ENCODE data around the gene REEP1.

Gene REEP1

DNA sequence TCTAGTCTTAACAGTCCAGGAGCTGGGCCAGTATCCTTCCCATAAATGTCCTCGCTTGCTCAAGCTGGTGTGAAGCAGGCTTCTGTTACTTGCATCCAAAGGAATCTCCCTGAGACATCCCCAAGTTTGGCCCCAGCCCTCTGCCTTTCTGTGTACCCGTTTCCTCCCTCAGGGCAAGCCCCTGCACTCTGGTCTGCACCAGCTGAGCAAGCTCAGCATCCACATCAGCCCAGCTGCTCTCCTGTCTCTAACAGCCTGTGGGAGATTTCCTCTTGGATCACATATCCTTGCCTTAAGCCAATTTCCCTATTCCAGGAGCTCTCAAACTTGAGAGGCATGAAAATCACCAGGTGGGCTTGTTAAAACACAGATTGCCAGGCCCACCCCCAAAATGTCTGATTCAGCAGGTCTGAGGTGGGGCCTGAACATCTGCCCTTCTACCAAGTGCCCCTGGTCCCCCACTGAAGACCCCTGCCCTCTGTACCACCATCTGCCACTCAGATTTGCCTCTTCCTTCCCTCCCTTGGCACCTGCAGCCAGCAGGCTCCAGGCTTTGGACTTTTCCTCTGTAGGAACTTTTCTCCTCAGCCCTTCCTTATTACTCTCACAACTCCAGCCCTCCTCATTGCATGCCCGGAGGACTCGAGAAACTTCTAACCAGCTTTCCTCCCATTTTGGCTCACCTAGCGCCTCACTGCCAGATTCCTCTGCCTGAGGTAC is 32.1 kb downstream of the REEP1 start:
- no peak for DNase-seq

DNA sequence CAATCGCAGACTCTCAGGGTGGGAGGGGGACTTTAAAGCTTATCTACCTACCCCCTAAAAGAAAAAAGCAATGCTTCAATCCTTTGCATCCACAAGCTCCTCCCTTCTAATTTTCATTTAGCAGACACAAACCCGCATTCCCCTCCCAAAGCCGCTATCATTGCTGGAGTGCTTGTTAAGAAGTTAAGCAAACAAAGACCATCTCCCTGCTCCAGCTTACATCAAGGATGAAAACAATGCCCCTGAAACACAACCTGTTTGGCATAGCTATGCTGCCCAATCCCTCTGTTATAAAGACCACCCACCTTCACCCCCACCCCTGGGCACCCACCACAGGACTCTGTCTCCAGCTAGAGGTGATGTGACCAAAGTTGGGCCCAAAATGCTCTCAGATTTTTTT is 33.0 kb downstream of the REEP1 start:
- DNase-seq = no peak

- DNase-seq = no peak
Measured at GRCh38 chr2:86302320-86302719, 35.1 kb downstream of the REEP1 start.

DNA sequence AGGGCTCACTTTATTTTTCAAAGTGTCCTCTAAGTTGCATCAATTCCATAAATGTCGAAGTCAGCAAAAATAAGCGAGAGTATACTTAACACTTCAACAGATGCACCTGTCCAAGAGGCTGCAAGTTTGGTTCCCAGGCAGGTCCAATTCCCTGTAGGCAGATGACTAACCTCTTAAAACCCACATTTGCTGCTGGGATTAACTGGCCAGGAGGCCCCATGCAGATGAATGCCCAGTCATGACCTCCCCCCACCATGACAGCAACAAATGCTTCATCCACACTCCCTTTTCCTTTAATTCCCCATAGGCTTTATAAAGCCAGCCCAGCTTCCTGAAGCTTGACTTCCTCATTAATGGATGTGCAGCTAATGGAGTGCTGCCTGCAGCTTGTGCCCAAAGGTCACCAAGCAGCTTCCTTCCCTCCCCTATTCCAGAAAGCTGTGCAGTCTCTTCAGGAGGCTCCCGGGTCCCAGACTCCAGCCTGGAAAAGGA is 35.7 kb downstream of the REEP1 start:
- no peak for DNase-seq

- no peak for DNase-seq
Measured at GRCh38 chr2:86301009-86301408, 36.4 kb downstream of the REEP1 start.

DNA sequence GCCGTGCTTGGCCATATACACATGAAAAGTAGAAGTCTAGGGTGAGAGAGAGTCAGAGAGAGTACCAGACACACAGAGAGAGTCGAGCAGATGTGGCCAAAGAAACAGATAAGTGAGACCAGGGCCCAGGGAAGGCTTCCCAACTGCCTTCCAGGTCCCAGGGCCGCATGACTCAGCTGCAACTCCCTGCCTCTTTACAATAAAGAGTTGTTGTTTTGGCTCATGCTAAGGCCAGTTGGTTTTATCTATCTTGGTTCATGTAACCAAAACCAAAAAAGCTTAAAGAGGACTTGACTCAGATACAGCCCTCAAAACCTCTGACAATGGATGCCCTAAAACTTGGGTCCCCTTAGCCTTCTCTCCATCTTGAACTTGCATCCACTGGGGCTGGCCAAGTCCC is 36.9 kb downstream of the REEP1 start:
- DNase-seq = no peak

DNA sequence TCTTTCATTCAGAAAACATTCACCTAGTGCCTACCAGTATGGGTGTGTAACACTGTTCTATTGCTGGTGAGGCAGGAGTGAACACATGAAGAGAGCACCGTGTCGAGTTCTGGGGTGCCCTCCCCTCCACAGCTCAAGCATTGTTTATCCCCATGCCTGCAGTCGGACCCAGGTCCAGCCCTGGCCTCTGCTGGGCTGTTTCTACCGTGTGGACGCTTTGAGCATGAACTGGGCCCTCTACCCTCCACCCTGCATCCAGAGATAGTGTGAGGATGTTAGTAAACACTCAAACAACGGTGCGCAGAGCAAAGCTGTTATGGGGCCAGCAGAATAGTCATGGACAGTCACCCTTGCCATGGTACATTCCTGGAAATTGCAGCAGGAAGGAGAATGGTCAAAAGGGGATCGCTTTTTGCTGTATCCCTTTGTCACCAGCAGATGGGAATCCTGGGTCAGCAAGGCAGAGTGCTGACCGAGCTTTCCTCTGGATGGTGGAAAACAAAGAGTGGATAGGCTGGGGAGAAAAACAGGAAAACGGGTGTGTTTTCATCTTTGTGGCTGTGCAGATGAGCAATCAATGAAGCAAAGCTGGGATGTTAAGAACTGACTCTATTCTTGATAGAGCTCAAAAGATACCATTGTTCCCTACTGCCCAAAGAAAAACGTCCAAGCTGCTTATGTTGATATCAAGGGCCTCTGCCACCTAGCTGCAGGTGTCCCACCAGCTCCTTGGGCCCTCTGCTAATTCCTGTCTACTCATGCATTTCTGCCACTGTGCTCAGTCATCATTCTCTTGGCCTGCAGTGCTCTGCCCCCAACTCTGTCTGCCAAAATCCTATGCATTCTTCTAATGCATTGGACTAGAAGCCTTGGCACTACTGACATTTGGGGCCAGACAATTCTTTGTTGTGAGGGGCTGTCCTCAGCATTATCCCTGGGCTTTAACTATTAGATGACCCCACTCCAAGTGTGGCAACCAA is 38.7 kb downstream of the REEP1 start:
- DNase-seq = no peak

- DNase-seq = no peak
Measured at GRCh38 chr2:86297382-86298147, 39.9 kb downstream of the REEP1 start.

GRCh38 chr2:86296947-86297346 is 40.5 kb downstream of the REEP1 start:
- DNase-seq = no peak

- no peak for DNase-seq
Measured at GRCh38 chr2:86295066-86295465, 42.4 kb downstream of the REEP1 start.

DNA sequence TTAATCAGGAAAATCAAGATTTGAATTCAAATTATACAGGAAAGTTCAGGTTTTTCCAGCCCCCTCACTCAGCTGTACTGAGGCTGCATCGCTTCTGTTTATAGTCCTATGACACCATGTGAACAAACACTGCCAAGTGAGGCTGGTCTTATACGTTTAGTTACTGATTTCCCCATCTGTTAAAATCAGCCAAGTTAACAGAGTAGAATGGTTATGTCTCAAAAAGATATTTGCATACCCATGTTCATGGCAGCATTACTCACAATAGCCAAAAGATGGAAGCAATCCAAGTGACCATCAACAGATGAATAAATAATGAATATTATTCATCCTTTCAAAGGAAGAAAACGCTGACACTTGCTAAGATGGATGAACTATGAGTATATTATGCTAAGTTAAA is 43.8 kb downstream of the REEP1 start:
- DNase-seq = no peak

DNA sequence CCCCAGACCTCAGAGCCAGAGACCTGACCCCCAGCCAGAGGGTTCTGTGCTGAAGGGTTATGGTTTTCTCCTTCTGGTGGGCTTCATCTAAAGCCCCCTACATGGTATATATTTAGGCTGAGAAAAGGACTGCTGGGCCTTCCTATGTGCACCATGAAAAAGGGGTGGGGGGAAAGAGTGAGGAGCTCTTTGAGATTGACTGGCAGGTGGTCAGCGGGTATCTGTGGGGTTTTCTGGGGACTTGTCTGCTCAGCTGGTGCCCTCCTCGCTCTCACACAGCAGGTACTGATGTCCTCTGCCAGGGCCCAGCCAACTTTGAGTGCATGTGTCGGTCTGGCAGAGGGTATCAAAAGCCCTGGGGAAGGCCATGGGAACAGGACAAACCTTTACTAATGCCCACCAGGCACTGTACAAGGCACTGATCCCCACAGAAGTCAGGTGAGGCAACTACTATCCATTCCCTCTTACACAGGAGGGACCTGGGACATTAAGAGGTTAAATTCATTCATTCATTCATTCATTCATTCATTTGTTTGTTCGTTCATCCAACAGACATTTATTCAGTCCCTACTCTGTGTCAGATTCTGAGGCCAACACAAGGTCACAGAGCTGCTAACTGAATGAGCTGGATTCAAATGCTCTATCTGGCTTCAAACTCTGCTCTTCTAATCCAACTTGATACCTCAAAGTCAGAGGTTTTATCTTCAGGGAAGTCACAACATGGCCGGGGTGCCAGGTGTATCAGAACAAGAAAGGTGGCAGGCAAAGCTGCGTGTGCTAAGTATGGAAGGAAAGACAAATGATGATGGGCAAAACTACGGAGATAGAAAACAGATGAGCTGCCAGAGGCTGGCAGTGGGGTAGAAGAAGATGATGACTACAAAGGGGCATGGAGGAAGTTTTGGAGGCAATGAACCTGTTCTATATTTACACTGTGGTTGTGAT is 44.6 kb downstream of the REEP1 start:
- DNase-seq = no peak

DNA sequence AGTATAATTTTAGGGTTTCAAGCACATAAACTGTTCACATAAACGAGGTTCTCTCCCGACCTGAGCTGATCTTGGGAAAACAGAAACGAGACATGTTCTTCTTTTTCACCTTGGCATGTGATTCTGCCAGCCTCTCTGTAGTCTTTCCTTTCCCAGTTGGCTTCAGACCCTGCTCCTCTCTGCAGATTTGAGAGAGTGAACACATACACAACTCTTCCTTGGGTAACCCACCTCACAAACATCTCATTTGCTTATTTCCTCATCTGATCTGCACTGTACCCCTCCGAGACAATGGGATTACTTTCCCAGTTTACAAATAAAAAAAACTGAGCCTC is 46.1 kb downstream of the REEP1 start:
- no peak for DNase-seq

DNA sequence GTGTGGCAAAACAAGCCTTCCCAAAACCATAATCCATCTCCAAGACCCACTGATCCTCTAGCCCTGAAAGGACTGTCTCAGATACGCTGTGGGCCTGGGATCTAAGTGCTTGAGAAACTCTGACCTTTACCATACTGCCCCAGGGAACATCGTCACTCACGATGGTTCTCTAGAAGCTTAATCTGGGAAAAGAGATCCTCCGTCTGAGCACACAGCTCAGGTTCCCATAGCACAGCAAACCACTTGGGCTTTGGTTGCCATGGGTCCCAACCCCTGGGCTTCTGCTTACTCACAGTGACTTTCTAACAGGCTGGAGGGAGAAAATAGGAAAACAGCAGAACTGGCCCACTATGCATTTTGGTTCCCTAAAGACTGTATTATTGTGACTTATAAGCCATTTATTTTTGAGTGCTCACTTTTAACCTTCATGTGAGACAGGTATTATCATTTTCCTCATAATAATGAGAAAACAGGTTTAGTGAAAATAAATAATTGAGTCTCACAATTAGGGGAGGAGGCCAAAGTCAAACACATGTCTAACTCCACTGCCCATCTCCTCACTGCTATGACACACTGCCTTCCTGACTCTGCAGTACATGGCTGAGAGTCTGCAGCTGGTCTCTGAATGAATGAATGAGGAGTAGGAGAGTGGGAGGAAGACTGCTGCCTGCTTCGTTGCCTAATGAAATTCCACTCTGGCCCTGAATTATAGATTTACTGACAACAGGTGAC is 46.7 kb downstream of the REEP1 start:
- no peak for DNase-seq

DNA sequence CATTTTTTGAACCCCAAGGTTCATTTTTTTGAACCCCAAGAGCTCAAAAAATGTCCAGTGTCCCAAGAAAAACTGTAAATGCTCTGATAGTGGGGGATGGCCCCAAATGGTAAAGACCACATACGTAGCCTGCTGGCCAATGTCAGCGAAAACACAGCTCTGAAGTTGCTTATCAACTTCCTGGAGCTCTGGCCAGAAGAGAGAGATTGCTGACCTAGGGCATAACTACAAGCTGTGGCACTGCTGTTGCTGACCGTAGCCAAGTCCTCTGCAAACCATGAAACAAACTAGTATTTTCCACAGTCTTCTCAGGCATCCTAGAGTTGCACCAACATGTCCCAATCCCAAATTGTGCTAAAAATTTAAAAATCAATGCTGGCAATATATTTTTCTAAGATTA is 50.9 kb downstream of the REEP1 start:
- DNase-seq = no peak

- DNase-seq = no peak
Measured at GRCh38 chr2:86285981-86286380, 51.4 kb downstream of the REEP1 start.

- DNase-seq = no peak
Measured at GRCh38 chr2:86285571-86285970, 51.9 kb downstream of the REEP1 start.

- no peak for DNase-seq
Measured at GRCh38 chr2:86284987-86285386, 52.4 kb downstream of the REEP1 start.

- DNase-seq = no peak
Measured at GRCh38 chr2:86284401-86284841, 53.0 kb downstream of the REEP1 start.

GRCh38 chr2:86283411-86284030 is 53.9 kb downstream of the REEP1 start:
- DNase-seq = no peak

Data from DMS 273 treated with DMSO at 0.1 percent for 48 hours (cell line).